Hepatic stellate cell (primary cell): ENCODE results near the gene RAPGEF2.
"Not testable (repeated sequence)": the region's sequence is repeated elsewhere in the genome, so short reads cannot be mapped to it uniquely, and the experiment has no call there.

Source experiments
- DNase-seq: peaks from one replicate; pipeline ENCODE4 v3.0.0; 2011; ENCODE audit warnings: low spot score

Gene RAPGEF2

GRCh38 chr4:159097785-159098184 lies 5.1 kb upstream of the RAPGEF2 start:
- DNase-seq = no peak

GRCh38 chr4:159098482-159099127 lies 4.3 kb upstream of the RAPGEF2 start:
- no peak for DNase-seq

GRCh38 chr4:159101988-159102621 lies 774 bp upstream of the RAPGEF2 start:
- DNase-seq = peak; percentile 35

- DNase-seq = peak; percentile 49
Measured at GRCh38 chr4:159103384-159103990, 608 bp downstream of the RAPGEF2 start.

GRCh38 chr4:159104694-159105414 lies 2.0 kb downstream of the RAPGEF2 start:
- no peak for DNase-seq

GRCh38 chr4:159105761-159106243 lies 2.9 kb downstream of the RAPGEF2 start:
- no peak for DNase-seq

GRCh38 chr4:159106636-159107035 lies 3.8 kb downstream of the RAPGEF2 start:
- no peak for DNase-seq

- DNase-seq = no peak
Measured at GRCh38 chr4:159107203-159107925, 4.5 kb downstream of the RAPGEF2 start.

GRCh38 chr4:159108124-159108523 lies 5.2 kb downstream of the RAPGEF2 start:
- no peak for DNase-seq

- DNase-seq = no peak
Measured at GRCh38 chr4:159110961-159111360, 8.1 kb downstream of the RAPGEF2 start.

- DNase-seq = no peak
Measured at GRCh38 chr4:159111416-159111815, 8.5 kb downstream of the RAPGEF2 start.

GRCh38 chr4:159113366-159113765 lies 10.5 kb downstream of the RAPGEF2 start:
- DNase-seq = not testable (repeated sequence)

GRCh38 chr4:159116098-159116497 lies 13.2 kb downstream of the RAPGEF2 start:
- DNase-seq = not testable (repeated sequence)

- not testable (repeated sequence) for DNase-seq
Measured at GRCh38 chr4:159116693-159117092, 13.8 kb downstream of the RAPGEF2 start.

GRCh38 chr4:159117564-159117963 lies 14.7 kb downstream of the RAPGEF2 start:
- no peak for DNase-seq

GRCh38 chr4:159117968-159118367 lies 15.1 kb downstream of the RAPGEF2 start:
- DNase-seq = no peak

GRCh38 chr4:159121371-159121770 lies 18.5 kb downstream of the RAPGEF2 start:
- no peak for DNase-seq

- DNase-seq = no peak
Measured at GRCh38 chr4:159126716-159127115, 23.8 kb downstream of the RAPGEF2 start.

- DNase-seq = no peak
Measured at GRCh38 chr4:159127745-159128518, 25.1 kb downstream of the RAPGEF2 start.

- no peak for DNase-seq
Measured at GRCh38 chr4:159129814-159130550, 27.1 kb downstream of the RAPGEF2 start.
